ENCODE results near the gene RIC8B. TPM values are rescaled to one million over a fixed set of nuclear protein-coding genes. Genes with fewer than 3 reads are reported as not detected.

RIC8B gene
- polyA plus RNA-seq, 2 of the 4 experiments (the other 2 are of a cell fraction): 10.5 to 25.5 TPM

DNA sequence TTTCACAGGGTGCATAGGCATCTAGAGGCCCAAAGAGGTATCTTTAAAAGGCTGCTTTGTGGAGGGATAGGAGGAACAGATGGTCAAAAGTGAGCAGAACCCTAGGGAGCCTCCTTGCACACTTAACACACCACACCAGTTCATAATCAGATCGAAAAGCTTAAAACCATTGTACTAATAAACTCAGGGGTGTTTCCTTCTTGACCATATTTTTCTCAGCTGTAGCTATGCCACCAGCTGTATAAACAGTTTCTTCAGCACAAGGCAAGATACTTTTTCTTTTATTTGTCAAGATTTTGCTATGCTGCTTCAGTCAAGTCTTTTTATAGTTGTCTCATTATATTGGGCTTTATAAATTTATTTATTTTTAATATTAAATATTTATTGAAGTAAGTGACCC lies 88.7 kb downstream of the RIC8B start:
- H3K4me1 ChIP-seq: peaks cover 24% of the 10 kb centered on the region
- TF ChIP-seq ZNF302 (CRISPR knock-in tag; IDR thresholded peaks at IDR 0.05): no peak
- TF ChIP-seq, protein P1, sequence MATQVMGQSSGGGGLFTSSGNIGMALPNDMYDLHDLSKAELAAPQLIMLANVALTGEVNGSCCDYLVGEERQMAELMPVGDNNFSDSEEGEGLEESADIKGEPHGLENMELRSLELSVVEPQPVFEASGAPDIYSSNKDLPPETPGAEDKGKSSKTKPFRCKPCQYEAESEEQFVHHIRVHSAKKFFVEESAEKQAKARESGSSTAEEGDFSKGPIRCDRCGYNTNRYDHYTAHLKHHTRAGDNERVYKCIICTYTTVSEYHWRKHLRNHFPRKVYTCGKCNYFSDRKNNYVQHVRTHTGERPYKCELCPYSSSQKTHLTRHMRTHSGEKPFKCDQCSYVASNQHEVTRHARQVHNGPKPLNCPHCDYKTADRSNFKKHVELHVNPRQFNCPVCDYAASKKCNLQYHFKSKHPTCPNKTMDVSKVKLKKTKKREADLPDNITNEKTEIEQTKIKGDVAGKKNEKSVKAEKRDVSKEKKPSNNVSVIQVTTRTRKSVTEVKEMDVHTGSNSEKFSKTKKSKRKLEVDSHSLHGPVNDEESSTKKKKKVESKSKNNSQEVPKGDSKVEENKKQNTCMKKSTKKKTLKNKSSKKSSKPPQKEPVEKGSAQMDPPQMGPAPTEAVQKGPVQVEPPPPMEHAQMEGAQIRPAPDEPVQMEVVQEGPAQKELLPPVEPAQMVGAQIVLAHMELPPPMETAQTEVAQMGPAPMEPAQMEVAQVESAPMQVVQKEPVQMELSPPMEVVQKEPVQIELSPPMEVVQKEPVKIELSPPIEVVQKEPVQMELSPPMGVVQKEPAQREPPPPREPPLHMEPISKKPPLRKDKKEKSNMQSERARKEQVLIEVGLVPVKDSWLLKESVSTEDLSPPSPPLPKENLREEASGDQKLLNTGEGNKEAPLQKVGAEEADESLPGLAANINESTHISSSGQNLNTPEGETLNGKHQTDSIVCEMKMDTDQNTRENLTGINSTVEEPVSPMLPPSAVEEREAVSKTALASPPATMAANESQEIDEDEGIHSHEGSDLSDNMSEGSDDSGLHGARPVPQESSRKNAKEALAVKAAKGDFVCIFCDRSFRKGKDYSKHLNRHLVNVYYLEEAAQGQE (IDR thresholded peaks at IDR 0.05): no peak
- no peak for TF ChIP-seq NPAS2 (CRISPR knock-in tag; IDR thresholded peaks at IDR 0.05; ENCODE audit: borderline replicate concordance)
- no peak for TF ChIP-seq BHLHE40 (IDR thresholded peaks at IDR 0.05; ENCODE audit: low read depth, low read length)
- TF ChIP-seq, protein P2, sequence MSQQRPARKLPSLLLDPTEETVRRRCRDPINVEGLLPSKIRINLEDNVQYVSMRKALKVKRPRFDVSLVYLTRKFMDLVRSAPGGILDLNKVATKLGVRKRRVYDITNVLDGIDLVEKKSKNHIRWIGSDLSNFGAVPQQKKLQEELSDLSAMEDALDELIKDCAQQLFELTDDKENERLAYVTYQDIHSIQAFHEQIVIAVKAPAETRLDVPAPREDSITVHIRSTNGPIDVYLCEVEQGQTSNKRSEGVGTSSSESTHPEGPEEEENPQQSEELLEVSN (IDR thresholded peaks at IDR 0.05; ENCODE audit: borderline replicate concordance, low read depth): no peak
- no peak for TF ChIP-seq MAFK (IDR thresholded peaks at IDR 0.05; ENCODE audit: partially characterized antibody)
- no peak for TF ChIP-seq EHMT2 (IDR thresholded peaks at IDR 0.05; ENCODE audit: low read depth)
- TF ChIP-seq HOXA7 (CRISPR knock-in tag; IDR thresholded peaks at IDR 0.05): no peak
- TF ChIP-seq, protein P3, sequence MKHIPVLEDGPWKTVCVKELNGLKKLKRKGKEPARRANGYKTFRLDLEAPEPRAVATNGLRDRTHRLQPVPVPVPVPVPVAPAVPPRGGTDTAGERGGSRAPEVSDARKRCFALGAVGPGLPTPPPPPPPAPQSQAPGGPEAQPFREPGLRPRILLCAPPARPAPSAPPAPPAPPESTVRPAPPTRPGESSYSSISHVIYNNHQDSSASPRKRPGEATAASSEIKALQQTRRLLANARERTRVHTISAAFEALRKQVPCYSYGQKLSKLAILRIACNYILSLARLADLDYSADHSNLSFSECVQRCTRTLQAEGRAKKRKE (CRISPR knock-in tag; IDR thresholded peaks at IDR 0.05; ENCODE audit: low read depth): no peak
- TF ChIP-seq RARB (CRISPR knock-in tag; IDR thresholded peaks at IDR 0.05): no peak
- no peak for TF ChIP-seq ZSCAN20 (CRISPR knock-in tag; IDR thresholded peaks at IDR 0.05)
- TF ChIP-seq ESRRA (IDR thresholded peaks at IDR 0.05; ENCODE audit: borderline replicate concordance, low read length): no peak
- TF ChIP-seq POLR2A (IDR thresholded peaks at IDR 0.05; ENCODE audit: low read length): no peak
- FAIRE-seq (no peak), DNase-seq (ENCODE audit: low read depth in 1 of 2, low spot score in 1 of 2) (no peak), ATAC-seq (no peak)
- 88% methylated on average over 1 of the region's 1 CpG for WGBS (ENCODE audit: missing lambda C conversion rate)
- peak overlapping the region; percentile 68; the same call in 1 of the 3 replicates for H3K4me2 ChIP-seq
- H3K27ac ChIP-seq: no peak overlapping the region
- ChIA-PET POLR2A (no interaction called here), CTCF (interaction anchor here (0.9 to 2.6 kb wide), 3 partner anchors 12 to 56 kb away, joined by 4 to 6 read pairs (median 5); no protein-coding TSS in a partner anchor)
- no peak overlapping the region for H3K4me3 ChIP-seq
- no peaks in the 10 kb centered on the region for H3K9me3 ChIP-seq

DNA sequence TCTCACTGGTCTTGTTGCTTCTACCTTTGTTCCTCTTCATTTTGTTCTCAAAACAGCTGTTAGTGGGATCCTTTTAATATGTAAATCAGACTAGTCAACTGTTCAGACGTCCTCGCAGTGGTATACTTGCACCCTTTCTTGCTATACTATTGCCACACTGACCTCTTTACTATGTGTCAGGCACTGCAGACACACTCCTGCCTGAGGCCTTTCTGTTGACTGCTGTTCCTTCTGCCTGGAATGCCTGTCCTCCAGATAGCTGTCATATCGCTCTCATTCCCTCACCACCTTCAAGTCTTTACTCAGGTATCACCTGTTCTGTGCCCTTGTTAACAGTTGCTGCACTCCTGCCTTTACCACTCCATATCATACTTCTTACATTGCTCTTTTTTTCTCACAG lies 91.2 kb downstream of the RIC8B start:
- TF ChIP-seq NPAS2 (CRISPR knock-in tag; IDR thresholded peaks at IDR 0.05; ENCODE audit: borderline replicate concordance) (no peak), FOSB (CRISPR knock-in tag; IDR thresholded peaks at IDR 0.05) (no peak), NFE2L2 (conservative IDR thresholded peaks at IDR 0.05; ENCODE audit: low read length) (no peak), HMGXB4 (CRISPR knock-in tag; IDR thresholded peaks at IDR 0.05; ENCODE audit: borderline replicate concordance) (no peak), FOXS1 (CRISPR knock-in tag; IDR thresholded peaks at IDR 0.05) (no peak), CHD2 (IDR thresholded peaks at IDR 0.05; ENCODE audit: low read length, partially characterized antibody) (no peak), HOXB5 (CRISPR knock-in tag; IDR thresholded peaks at IDR 0.05) (no peak), RAD21 (conservative IDR thresholded peaks at IDR 0.05 in 1 of 2, IDR thresholded peaks at IDR 0.05 in 1 of 2) (no peak), EP300 (IDR thresholded peaks at IDR 0.05) (no peak), CTCF (IDR thresholded peaks at IDR 0.05) (no peak), TP53 (CRISPR knock-in tag; IDR thresholded peaks at IDR 0.05) (no peak)
- no peak overlapping the region for H3K4me3 ChIP-seq
- H3K9me3 ChIP-seq: no peaks in the 10 kb centered on the region
- H3K4me1 ChIP-seq: peaks cover 30% of the 10 kb centered on the region
- H3K4me2 ChIP-seq: no peak overlapping the region
- 79% methylated on average over 3 of the region's 3 CpGs for WGBS (ENCODE audit: missing lambda C conversion rate)
- no peak for ATAC-seq
- no peak for DNase-seq (ENCODE audit: low read depth in 1 of 2, low spot score in 1 of 2)
- FAIRE-seq: no peak
- CTCF ChIA-PET: interaction anchor here (1.0 to 1.5 kb wide), 4 partner anchors 14 to 481 kb away, joined by 3 read pairs; no protein-coding TSS in a partner anchor
- POLR2A ChIA-PET: no interaction called here
- no peak overlapping the region for H3K27ac ChIP-seq
